Measurements from ENCODE around the gene ZSCAN22.

GRCh38 chr19:58335630-58336029 lies 8.8 kb downstream of the ZSCAN22 start:
- no peak for TF ChIP-seq SUZ12 (IDR thresholded peaks at IDR 0.05; ENCODE audit: extremely low read depth, insufficient read depth, insufficient read length)
- TF ChIP-seq ZNF274 (IDR thresholded peaks at IDR 0.05; ENCODE audit: low read depth, low read length) = no peak

All from NT2/D1 (cell line).